Gastroesophageal sphincter (tissue), 4 donors: Measurements from ENCODE around the gene NIM1K. TPM values are rescaled to one million over a fixed set of nuclear protein-coding genes. Genes with fewer than 3 reads are reported as not detected.

Source experiments
- ATAC-seq: fragments of 150-250 bp; one replicate; pipeline ENCODE4 v1.9.1; 2016; ENCODE audit warnings: mild to moderate bottlenecking, moderate library complexity
- H3K27ac ChIP-seq, 4 donors: fragments of 200-600 bp; sonication (generic) in 3 of 4; 1 replicate in 3 of 4; 2 replicates in 1 of 4; pipeline ENCODE4 v1.5.1; 2016 to 2019
- H3K27me3 ChIP-seq: fragments of 200-600 bp; sonication (generic); one replicate; pipeline ENCODE4 v1.5.1; 2019
- H3K36me3 ChIP-seq, 2 donors: fragments of 200-600 bp; sonication (generic); one replicate each; pipeline ENCODE4 v1.5.1; 2019; ENCODE audit warnings: control low read depth in 1 of 2
- H3K4me1 ChIP-seq, 3 donors: fragments of 200-600 bp; sonication (generic); 1 replicate in 2 of 3; 2 replicates in 1 of 3; pipeline ENCODE4 v1.5.1; 2016 to 2019; ENCODE audit warnings: control low read depth in 2 of 3
- H3K4me3 ChIP-seq, 2 donors: fragments of 200-600 bp; sonication (generic); one replicate each; pipeline ENCODE4 v1.5.1; 2019; ENCODE audit warnings: mild to moderate bottlenecking in 1 of 2, moderate library complexity in 1 of 2
- H3K9me3 ChIP-seq, 3 donors: fragments of 200-600 bp; sonication (generic); one replicate each; pipeline ENCODE4 v1.5.1; 2017 to 2019; ENCODE audit warnings: control low read depth in 2 of 3
- CTCF ChIP-seq, 4 experiments: fragments of 200-600 bp in 2 of 4; fragments of 450-650 bp in 2 of 4; sonication (generic) in 1 of 4; IDR thresholded peaks; one replicate each; pipeline ENCODE4 v1.5.1; 2017 to 2019; ENCODE audit warnings: antibody characterized with exemption in 4 of 4, mild to moderate bottlenecking in 2 of 4, moderate library complexity in 2 of 4
- EP300 ChIP-seq: sonication (generic); formaldehyde crosslinking; IDR thresholded peaks from one replicate; pipeline ENCODE4 v1.6.1; 2017; ENCODE audit warnings: antibody characterized with exemption, mild to moderate bottlenecking
- POLR2A ChIP-seq, 2 donors: fragments of 450-650 bp; IDR thresholded peaks; one replicate each; pipeline ENCODE4 v1.6.1; 2017; ENCODE audit warnings: antibody characterized with exemption in 2 of 2, mild to moderate bottlenecking in 2 of 2, moderate library complexity in 1 of 2
- POLR2AphosphoS5 ChIP-seq: sonication (generic); formaldehyde crosslinking; IDR thresholded peaks from one replicate; pipeline ENCODE4 v1.6.1; 2017; ENCODE audit warnings: antibody characterized with exemption
- WGBS, 2 donors: methylation state at CpG; one replicate each; pipeline ENCODE4 v1.1.5; 2018; ENCODE audit warnings: low coverage in 1 of 2; 5-methylcytosine and 5-hydroxymethylcytosine counted together
- total RNA-seq, 4 donors: library from RNA; depleted of rRNA; stranded (reverse); fragments of >200 nt; gene quantifications; one replicate each; pipeline ENCODE4 v1.1.0, GENCODE V29; 2016

The NIM1K gene
- total RNA-seq, 4 donors from 2014 or later, result 0.94 to 1.9 (median 1.2) TPM

GRCh38 chr5:43242196-43242595 lies 50.2 kb downstream of the NIM1K start:
- no peak overlapping the region for H3K4me3 ChIP-seq
- H3K9me3 ChIP-seq, result no peaks in the 10 kb centered on the region
- peaks cover 0 to 17% of the 10 kb centered on the region in 2 donors for H3K36me3 ChIP-seq
- TF ChIP-seq POLR2A (IDR thresholded peaks at IDR 0.05) (no peak), CTCF (IDR thresholded peaks at IDR 0.05) (no peak), EP300 (no peak), POLR2AphosphoS5 (no peak)
- H3K27ac ChIP-seq, result no peak overlapping the region
- no peak for ATAC-seq
- H3K4me1 ChIP-seq, result no peaks in the 10 kb centered on the region
- 58 to 70% methylated on average over 1 of the region's 1 CpG for WGBS, 2 donors
- H3K27me3 ChIP-seq, result no peaks in the 10 kb centered on the region

- TF ChIP-seq EP300 (no peak), CTCF (IDR thresholded peaks at IDR 0.05) (no peak), POLR2AphosphoS5 (no peak), POLR2A (IDR thresholded peaks at IDR 0.05) (no peak)
- Histone ChIP-seq H3K4me1 (no peaks in the 10 kb centered on the region), H3K36me3 (peaks cover 0 to 17% of the 10 kb centered on the region in 2 donors), H3K4me3 (no peak overlapping the region), H3K27ac (no peak overlapping the region), H3K9me3 (no peaks in the 10 kb centered on the region), H3K27me3 (no peaks in the 10 kb centered on the region)
- no peak for ATAC-seq
These were observed 51.2 kb downstream of the NIM1K start for GRCh38 chr5:43243270-43243669.

GRCh38 chr5:43244823-43245565 lies 53.0 kb downstream of the NIM1K start:
- Histone ChIP-seq H3K9me3 (no peaks in the 10 kb centered on the region), H3K27me3 (no peaks in the 10 kb centered on the region), H3K4me3 (no peak overlapping the region), H3K36me3 (peaks cover 0 to 17% of the 10 kb centered on the region in 2 donors), H3K4me1 (no peaks in the 10 kb centered on the region), H3K27ac (no peak overlapping the region)
- no peak for TF ChIP-seq POLR2AphosphoS5
- no peak for TF ChIP-seq EP300
- TF ChIP-seq CTCF (IDR thresholded peaks at IDR 0.05), result no peak
- TF ChIP-seq POLR2A (IDR thresholded peaks at IDR 0.05), result no peak
- 64% methylated on average over 7 to 9 of the region's 11 CpGs for WGBS, 2 donors
- ATAC-seq, result no peak

DNA sequence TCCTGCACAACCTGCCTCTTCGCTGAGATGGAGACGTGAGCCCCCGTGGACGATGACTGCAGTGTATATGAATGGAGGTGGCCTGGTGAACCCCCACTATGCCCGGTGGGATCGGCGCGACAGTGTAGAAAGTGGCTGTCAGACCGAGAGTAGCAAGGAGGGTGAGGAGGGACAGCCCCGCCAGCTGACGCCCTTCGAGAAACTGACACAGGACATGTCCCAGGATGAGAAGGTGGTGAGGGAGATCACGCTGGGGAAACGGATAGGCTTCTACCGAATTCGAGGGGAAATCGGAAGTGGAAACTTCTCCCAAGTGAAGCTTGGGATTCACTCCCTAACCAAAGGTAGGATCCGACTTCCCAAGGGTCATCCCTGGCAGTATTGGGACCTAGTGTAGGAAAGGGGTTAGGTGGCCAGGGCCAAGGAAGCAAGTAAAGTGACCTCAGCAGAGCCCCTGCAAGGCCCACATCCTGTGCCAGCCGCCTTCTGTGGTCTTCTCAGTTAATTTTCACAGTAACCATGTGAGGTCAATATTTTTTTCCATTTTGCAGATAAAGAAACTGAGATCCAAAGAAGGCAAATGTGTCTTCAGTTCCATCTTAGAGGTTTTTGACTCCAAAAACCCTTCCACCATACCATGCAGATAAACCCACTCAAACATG lies 53.8 kb downstream of the NIM1K start:
- no peak overlapping the region for H3K4me3 ChIP-seq
- H3K36me3 ChIP-seq, result peaks cover 0 to 17% of the 10 kb centered on the region in 2 donors
- ATAC-seq, result no peak
- no peaks in the 10 kb centered on the region for H3K27me3 ChIP-seq
- WGBS, 2 donors, result 90 to 96% methylated on average over 6 to 7 of the region's 19 CpGs
- no peak overlapping the region for H3K27ac ChIP-seq
- H3K9me3 ChIP-seq, result no peaks in the 10 kb centered on the region
- TF ChIP-seq POLR2A (IDR thresholded peaks at IDR 0.05), result no peak
- TF ChIP-seq CTCF (IDR thresholded peaks at IDR 0.05), result no peak
- H3K4me1 ChIP-seq, result no peaks in the 10 kb centered on the region

DNA sequence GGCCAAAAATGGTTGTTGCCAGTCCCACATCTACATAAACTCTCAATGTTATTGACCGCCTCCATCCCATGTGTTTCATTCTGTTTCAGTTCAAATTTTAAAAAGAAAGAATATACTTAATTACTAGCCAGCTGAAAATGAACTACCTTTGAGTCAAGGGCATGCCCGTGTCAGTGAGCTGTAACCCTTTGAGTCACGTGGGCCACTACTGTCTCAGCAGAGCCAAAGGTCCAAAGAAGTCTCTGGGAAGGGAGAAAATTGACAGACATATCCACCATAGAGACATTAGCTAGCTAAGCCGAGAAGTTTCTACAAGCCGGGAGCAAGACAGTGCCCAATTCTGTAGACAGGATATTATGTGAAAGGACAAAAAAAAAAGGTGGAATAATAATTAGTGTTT lies 59.7 kb downstream of the NIM1K start:
- Histone ChIP-seq H3K4me3 (no peak overlapping the region), H3K9me3 (no peaks in the 10 kb centered on the region), H3K36me3 (peaks cover 0 to under 1% of the 10 kb centered on the region in 2 donors), H3K4me1 (no peaks in the 10 kb centered on the region), H3K27ac (no peak overlapping the region), H3K27me3 (no peaks in the 10 kb centered on the region)
- 78 to 97% methylated on average over 3 to 5 of the region's 5 CpGs for WGBS, 2 donors
- TF ChIP-seq CTCF (IDR thresholded peaks at IDR 0.05), result no peak
- no peak for TF ChIP-seq POLR2AphosphoS5
- TF ChIP-seq EP300, result no peak
- TF ChIP-seq POLR2A (IDR thresholded peaks at IDR 0.05), result no peak
- ATAC-seq, result no peak
